Measurements from ENCODE around the gene DPF3.

DPF3 gene

DNA sequence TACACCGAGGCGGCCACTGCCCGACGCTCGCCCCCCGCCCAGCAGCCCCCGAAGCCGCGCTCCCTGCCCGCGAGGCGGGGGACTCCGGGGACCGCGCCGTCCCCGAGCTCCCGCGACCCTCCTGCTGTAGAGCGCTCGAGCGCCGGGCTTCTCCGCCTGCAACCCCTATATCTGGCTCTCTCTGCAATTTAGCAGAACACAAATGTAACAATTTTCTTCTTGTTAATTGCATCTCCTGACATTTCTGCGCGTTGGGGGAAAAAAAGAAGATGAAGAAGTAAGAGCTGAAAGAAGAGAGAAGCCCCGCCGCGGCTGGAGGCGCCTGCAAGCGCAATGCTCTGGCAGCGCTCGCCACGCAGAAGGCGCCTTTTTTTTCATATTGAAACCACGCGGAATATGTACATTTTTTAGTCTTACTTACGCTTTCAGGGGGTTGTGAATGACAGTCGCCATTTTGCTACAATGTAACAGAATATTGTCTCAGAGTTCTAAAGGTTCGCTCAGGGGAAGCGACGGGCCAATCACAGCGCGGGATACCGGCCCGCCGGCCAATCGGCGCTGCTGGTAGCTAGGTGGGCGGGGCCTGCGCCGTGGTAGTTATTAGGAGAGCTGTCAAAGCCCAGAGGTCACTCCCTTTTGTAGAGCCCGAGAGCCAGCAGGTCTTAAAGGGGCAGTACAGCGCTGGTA lies at the start of gene DPF3:
Gene DPF3, minus strand, starts transcription at position 466 of the 687 bp plus-strand sequence. Its CDS starts 13 bp downstream, at position 453.
- peak; percentile 97 for DNase-seq (ENCODE audit: low spot score)

DNA sequence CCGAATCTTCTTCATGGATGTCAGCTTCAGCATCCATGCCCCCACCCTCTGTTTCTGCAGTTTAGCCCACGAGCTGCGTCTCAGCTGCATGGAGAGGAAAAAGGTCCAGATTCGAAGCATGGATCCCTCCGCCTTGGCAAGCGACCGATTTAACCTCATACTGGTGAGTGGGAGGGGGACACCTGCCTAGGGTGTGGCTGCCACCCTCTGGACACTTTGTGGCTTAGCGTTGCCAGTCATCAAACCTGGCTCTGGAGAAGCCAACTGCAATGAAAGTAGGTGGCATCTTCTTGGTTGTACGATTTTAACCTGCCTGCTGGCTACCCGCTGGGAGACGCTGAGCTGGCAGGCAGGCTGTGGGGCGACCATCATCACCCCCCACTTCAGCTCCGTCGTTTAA lies 49.0 kb upstream of the DPF3 start:
- no peak for DNase-seq (ENCODE audit: low spot score)

DNA sequence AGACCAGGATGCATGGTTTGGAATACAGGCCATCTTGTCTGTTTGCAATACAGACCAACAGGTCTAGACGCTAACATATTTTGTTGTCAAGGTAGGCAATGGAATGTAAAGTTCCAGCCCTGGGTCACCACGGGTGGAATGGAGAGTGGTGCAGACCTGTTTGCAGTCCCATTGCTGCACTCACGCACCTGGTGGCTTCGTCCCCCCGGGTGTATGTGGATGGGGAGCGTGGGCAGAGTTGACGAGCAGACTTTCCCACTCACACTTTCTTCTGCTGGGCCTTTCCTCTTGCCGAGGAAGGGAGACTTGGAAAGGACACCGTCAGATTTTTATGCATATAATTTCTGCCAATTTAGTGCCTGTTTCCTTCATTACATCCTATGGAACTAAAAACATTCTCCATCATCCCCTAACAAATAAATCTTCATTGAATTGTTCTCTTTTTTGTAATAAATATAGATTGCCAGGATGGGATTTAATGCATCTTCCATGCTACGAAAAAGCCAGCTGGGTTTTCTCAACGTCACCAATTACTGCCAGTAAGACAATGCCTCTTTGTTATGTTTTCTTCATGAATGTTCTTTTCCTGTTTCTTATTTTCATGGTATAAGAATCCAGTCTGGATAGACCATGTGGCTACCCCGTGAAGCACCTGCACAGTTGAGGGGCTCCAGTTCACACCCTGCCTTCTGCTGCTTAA lies 47.5 kb upstream of the DPF3 start:
- peak; percentile 74 for DNase-seq (ENCODE audit: low spot score)

DNA sequence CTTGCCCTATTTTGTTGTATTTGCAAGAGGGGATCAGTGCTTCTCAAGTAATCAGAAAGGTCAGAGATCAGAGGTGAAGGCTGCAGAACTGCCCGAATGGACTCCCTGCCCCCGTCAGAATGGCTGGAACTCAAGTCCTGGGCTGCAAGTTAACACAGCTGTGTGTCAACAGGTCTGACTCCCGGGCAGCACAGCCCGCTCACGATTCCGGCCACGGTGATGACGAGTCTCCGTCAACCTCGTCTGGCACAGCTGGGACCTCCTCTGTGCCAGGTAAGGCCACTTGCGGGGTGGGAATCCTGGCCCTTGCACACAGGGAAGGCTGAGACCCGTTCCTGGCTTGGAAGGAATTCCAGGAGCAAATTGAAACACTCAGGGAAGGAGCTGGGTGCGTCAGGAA lies 45.7 kb upstream of the DPF3 start:
- DNase-seq (ENCODE audit: low spot score) = no peak

DNA sequence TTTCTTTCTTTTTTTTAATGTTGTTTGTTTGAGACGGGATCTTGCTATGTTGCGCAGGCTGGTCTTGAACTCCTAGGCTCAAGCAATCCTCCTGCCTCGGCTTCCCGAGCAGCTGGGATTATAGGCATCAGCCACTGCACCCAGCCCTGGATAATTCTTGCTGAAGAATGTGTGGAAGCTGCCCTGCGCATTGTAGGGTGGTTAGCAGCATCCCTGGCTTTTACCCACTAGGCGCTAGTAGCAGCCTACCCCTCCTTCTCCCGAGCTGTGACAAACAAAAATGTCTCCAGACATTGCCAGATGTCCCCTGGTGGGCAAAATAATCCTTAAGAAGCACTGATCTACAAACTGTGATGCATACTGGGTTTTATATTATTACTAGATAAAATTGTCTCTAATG lies 39.0 kb upstream of the DPF3 start:
- no peak for DNase-seq (ENCODE audit: low spot score)

- DNase-seq (ENCODE audit: low spot score) = no peak
These were observed 35.6 kb upstream of the DPF3 start for GRCh38 chr14:72929316-72930080.

- no peak for DNase-seq (ENCODE audit: low spot score)
These were observed 35.0 kb upstream of the DPF3 start for GRCh38 chr14:72928872-72929271.

DNA sequence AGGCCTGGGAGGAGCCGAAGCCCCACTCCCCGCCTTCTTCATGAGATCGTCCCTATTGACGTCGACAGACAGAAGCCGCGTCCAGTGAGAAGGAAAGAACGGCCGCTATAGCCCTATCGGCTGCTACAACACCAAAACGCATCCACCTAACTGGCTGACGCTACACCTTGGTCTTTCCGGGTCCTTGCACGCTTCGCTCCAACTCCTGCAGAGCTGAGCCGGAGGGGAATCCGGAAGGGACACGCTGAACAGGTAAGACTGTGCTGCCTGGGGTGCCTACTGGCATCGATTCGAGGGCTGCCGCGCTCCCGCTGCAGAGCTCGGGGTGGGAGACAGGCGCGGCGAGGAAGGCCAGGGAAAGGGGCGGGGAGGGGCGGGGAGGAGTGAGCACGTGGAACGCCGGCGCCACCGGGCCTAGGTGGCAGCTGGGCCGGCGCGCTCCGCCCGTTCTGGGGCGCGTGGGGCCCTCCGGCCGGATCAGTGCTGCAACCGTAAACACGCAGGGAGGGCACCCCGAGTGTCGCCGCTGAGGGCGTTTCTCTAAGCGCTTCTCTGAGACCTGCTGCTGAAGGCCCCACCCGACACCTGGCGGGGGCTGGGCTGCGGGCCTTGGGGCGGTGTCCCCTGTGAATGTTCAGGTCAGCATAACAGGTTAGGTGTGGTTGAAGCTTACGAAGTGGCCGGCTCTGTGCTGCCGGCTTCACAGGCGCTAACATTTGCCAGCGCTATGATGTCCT lies 32.6 kb upstream of the DPF3 start, which contains the start of gene DCAF4:
Gene DCAF4, plus strand, starts transcription at position 173 of the 737 bp plus-strand sequence. CDS start 11,515 bp downstream, outside the sequence.
- peak; percentile 98 for DNase-seq (ENCODE audit: low spot score)

DNA sequence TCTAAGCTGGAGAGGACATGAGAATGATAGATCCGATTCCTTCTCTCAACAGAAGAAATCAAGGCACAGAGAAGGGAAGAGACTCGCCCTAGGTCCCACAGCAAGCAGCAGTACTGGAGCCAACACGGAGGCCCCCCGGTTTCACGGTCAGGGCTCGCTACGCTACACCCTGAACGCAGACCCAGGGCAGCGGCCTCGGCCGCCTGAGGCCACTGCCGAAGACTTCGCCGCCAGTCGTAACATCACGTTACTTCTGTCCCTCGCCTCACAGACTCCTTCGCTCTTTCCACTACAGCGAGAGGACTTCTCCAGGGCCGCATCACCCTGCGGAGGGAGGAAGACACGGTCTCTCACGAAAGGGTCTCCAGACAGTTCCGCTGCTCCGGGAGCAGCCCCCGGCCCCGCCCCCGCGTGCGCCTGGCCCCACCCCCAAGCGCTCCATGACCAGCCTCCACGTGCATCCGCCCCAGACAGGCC lies 32.0 kb upstream of the DPF3 start:
- no peak for DNase-seq (ENCODE audit: low spot score)

- DNase-seq (ENCODE audit: low spot score) = peak; percentile 24
These were observed 31.4 kb upstream of the DPF3 start for GRCh38 chr14:72925171-72925759.

DNA sequence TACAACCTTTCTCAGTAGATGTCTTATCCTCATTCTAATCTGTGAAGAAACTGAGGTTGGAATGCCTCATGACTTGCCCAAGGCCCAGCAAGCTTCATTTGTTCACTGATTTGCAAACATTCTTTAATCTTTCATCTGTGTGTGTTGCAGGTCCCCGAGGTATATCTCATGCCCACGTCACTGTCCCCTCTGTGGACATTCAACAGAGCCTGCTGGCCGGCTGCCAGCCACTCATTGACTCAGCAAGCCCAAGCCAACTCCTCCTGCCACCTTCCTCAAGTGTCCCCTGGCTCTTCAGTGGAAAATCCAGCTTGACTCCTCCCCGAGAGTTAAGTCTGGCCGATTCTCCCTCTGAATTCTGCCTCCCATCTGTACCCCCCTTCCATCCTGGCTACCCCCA lies 30.4 kb upstream of the DPF3 start:
- no peak for DNase-seq (ENCODE audit: low spot score)

- DNase-seq (ENCODE audit: low spot score) = no peak
These were observed 27.5 kb upstream of the DPF3 start for GRCh38 chr14:72921396-72921795.

GRCh38 chr14:72920008-72920407 lies 26.1 kb upstream of the DPF3 start:
- DNase-seq (ENCODE audit: low spot score) = no peak

- DNase-seq (ENCODE audit: low spot score) = no peak
These were observed 23.3 kb upstream of the DPF3 start for GRCh38 chr14:72917094-72917802.

GRCh38 chr14:72916174-72916573 lies 22.3 kb upstream of the DPF3 start:
- DNase-seq (ENCODE audit: low spot score) = no peak

DNA sequence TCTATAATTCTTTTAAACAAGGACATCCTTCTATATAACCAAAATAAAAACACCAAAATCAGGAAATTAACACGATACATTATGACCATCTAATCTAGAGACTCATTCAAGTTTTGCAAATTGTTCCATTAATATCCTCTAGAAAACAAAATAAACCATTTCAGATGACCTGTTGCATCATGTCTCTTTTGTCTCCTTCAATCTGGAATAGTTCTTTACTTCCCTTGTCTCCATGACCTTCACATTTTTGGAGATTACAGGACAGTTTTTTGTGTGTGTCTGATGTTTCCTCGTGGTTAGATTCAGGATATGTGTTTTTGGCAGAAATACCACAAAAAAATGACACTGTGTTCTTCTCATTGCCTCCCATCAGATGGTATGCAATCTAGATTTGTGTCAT lies 19.9 kb upstream of the DPF3 start:
- no peak for DNase-seq (ENCODE audit: low spot score)

GRCh38 chr14:72909163-72909562 lies 15.3 kb upstream of the DPF3 start:
- no peak for DNase-seq (ENCODE audit: low spot score)

DNA sequence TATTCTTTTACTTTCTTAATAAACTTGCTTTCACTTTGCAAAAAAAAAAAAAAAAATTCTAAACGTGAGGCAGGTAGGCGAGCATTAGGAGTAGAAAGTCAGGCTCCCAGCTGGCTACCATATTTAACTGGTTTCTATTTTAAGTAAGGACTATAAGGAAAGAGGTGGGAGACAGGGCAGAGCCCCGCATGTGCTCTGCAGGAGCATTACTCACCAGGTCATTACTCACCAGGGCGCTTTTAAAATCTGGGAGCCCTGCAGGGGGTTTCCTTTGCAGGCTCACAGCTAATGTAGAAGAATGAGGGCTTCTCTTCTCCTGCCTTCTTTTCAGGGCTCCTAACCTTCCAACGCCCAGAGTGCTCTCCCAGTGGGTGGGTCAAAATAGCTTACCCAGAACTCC lies 14.0 kb upstream of the DPF3 start:
- no peak for DNase-seq (ENCODE audit: low spot score)

DNA sequence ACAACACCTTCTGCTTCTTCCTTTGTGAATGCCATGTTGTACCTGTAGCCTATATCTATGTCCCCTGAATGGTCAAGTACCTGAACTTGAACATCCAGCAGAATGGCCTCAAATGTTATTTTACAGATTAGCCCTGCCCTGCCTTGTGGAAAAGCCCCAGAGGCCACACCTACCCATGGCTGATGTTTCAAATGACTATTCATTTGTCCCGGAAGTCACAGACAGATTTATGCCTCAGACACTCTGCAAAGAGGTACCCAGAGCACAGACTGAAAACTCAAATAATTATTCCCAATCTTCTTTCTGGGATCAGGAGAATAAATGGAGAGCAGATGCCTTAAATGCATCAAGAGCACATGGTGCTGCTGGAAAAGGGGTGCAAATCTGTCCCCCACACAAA lies 13.0 kb upstream of the DPF3 start:
- no peak for DNase-seq (ENCODE audit: low spot score)

DNA sequence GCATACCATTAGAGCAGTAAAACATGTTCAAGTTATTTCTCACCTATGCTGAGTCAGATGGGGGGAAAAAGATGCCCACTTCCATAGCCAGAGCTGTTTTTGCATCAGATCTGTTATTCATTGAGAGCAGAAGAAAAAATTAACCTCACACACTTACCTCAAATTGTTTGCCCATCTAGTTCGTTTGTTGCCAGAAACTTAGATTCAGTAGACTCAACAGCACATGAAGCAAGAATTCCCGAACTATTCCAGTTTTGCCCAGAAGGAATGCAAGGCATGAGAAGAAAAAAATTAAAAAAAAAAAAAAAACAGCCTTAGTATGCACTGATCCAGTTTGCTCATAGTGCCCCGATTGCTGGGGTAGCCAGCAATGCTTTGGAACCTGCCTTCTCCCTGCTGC lies 12.4 kb upstream of the DPF3 start:
- no peak for DNase-seq (ENCODE audit: low spot score)
